Measurements from ENCODE around the gene STK33.

STK33 gene

GRCh38 chr11:8382436-8383053 lies 211.5 kb downstream of the STK33 start:
- Histone ChIP-seq H3K9me3 (ENCODE audit: low read length) (no peaks in the 10 kb centered on the region), H3K36me3 (ENCODE audit: insufficient read depth, low read length) (no peaks in the 10 kb centered on the region), H3K27me3 (ENCODE audit: control insufficient read depth in 1 of 2, insufficient read depth in 2 of 2, low read length in 2 of 2) (no peaks in the 10 kb centered on the region), H3K4me1 (ENCODE audit: insufficient read depth, low read length) (no peaks in the 10 kb centered on the region), H3K9ac (ENCODE audit: low read length) (no peak overlapping the region), H3K27ac (ENCODE audit: low read depth, low read length) (no peak overlapping the region), H3K4me3 (ENCODE audit: low read depth in 1 of 2, low read length in 2 of 2) (no peak overlapping the region)

- no peak overlapping the region for H3K4me3 ChIP-seq (ENCODE audit: low read depth in 1 of 2, low read length in 2 of 2)
- no peaks in the 10 kb centered on the region for H3K9me3 ChIP-seq (ENCODE audit: low read length)
- H3K27me3 ChIP-seq (ENCODE audit: control insufficient read depth in 1 of 2, insufficient read depth in 2 of 2, low read length in 2 of 2), result no peaks in the 10 kb centered on the region
Observed at GRCh38 chr11:8381871-8382396, 212.1 kb downstream of the STK33 start.

GRCh38 chr11:8381343-8381742 lies 212.7 kb downstream of the STK33 start:
- no peak overlapping the region for H3K9ac ChIP-seq (ENCODE audit: low read length)
- H3K27ac ChIP-seq (ENCODE audit: low read depth, low read length), result no peak overlapping the region
- no peaks in the 10 kb centered on the region for H3K9me3 ChIP-seq (ENCODE audit: low read length)
- no peaks in the 10 kb centered on the region for H3K27me3 ChIP-seq (ENCODE audit: control insufficient read depth in 1 of 2, insufficient read depth in 2 of 2, low read length in 2 of 2)
- no peak overlapping the region for H3K4me3 ChIP-seq (ENCODE audit: low read depth in 1 of 2, low read length in 2 of 2)
- H3K4me1 ChIP-seq (ENCODE audit: insufficient read depth, low read length), result no peaks in the 10 kb centered on the region
- no peaks in the 10 kb centered on the region for H3K36me3 ChIP-seq (ENCODE audit: insufficient read depth, low read length)

More at GRCh38 chr11:8381871-8382396, 212.1 kb downstream of the STK33 start:
- H3K27ac ChIP-seq (ENCODE audit: low read depth, low read length), result no peak overlapping the region
- no peak overlapping the region for H3K9ac ChIP-seq (ENCODE audit: low read length)
- H3K4me1 ChIP-seq (ENCODE audit: insufficient read depth, low read length), result no peaks in the 10 kb centered on the region
- no peaks in the 10 kb centered on the region for H3K36me3 ChIP-seq (ENCODE audit: insufficient read depth, low read length)

- Histone ChIP-seq H3K27me3 (ENCODE audit: control insufficient read depth in 1 of 2, insufficient read depth in 2 of 2, low read length in 2 of 2) (no peaks in the 10 kb centered on the region), H3K9ac (ENCODE audit: low read length) (no peak overlapping the region), H3K4me1 (ENCODE audit: insufficient read depth, low read length) (no peaks in the 10 kb centered on the region), H3K9me3 (ENCODE audit: low read length) (no peaks in the 10 kb centered on the region), H3K36me3 (ENCODE audit: insufficient read depth, low read length) (no peaks in the 10 kb centered on the region), H3K4me3 (ENCODE audit: low read depth in 1 of 2, low read length in 2 of 2) (no peak overlapping the region), H3K27ac (ENCODE audit: low read depth, low read length) (no peak overlapping the region)
Observed at GRCh38 chr11:8375932-8376331, 218.1 kb downstream of the STK33 start.

- Histone ChIP-seq H3K9me3 (ENCODE audit: low read length) (no peaks in the 10 kb centered on the region), H3K4me1 (ENCODE audit: insufficient read depth, low read length) (no peaks in the 10 kb centered on the region), H3K4me3 (ENCODE audit: low read depth in 1 of 2, low read length in 2 of 2) (no peak overlapping the region), H3K27ac (ENCODE audit: low read depth, low read length) (no peak overlapping the region), H3K27me3 (ENCODE audit: control insufficient read depth in 1 of 2, insufficient read depth in 2 of 2, low read length in 2 of 2) (no peaks in the 10 kb centered on the region), H3K9ac (ENCODE audit: low read length) (no peak overlapping the region), H3K36me3 (ENCODE audit: insufficient read depth, low read length) (no peaks in the 10 kb centered on the region)
Observed at GRCh38 chr11:8375460-8375859, 218.6 kb downstream of the STK33 start.

GRCh38 chr11:8374716-8375115 lies 219.3 kb downstream of the STK33 start:
- Histone ChIP-seq H3K4me3 (ENCODE audit: low read depth in 1 of 2, low read length in 2 of 2) (no peak overlapping the region), H3K4me1 (ENCODE audit: insufficient read depth, low read length) (no peaks in the 10 kb centered on the region), H3K27me3 (ENCODE audit: control insufficient read depth in 1 of 2, insufficient read depth in 2 of 2, low read length in 2 of 2) (no peaks in the 10 kb centered on the region), H3K36me3 (ENCODE audit: insufficient read depth, low read length) (no peaks in the 10 kb centered on the region), H3K9ac (ENCODE audit: low read length) (no peak overlapping the region), H3K9me3 (ENCODE audit: low read length) (no peaks in the 10 kb centered on the region), H3K27ac (ENCODE audit: low read depth, low read length) (no peak overlapping the region)

- Histone ChIP-seq H3K9ac (ENCODE audit: low read length) (no peak overlapping the region), H3K27me3 (ENCODE audit: control insufficient read depth in 1 of 2, insufficient read depth in 2 of 2, low read length in 2 of 2) (no peaks in the 10 kb centered on the region), H3K4me3 (ENCODE audit: low read depth in 1 of 2, low read length in 2 of 2) (no peak overlapping the region)
Observed at GRCh38 chr11:8373519-8374432, 220.3 kb downstream of the STK33 start.

GRCh38 chr11:8372641-8373381 lies 221.2 kb downstream of the STK33 start:
- Histone ChIP-seq H3K9ac (ENCODE audit: low read length) (no peak overlapping the region), H3K4me1 (ENCODE audit: insufficient read depth, low read length) (no peaks in the 10 kb centered on the region), H3K4me3 (ENCODE audit: low read depth in 1 of 2, low read length in 2 of 2) (no peak overlapping the region), H3K27me3 (ENCODE audit: control insufficient read depth in 1 of 2, insufficient read depth in 2 of 2, low read length in 2 of 2) (no peaks in the 10 kb centered on the region), H3K27ac (ENCODE audit: low read depth, low read length) (no peak overlapping the region), H3K9me3 (ENCODE audit: low read length) (no peaks in the 10 kb centered on the region), H3K36me3 (ENCODE audit: insufficient read depth, low read length) (no peaks in the 10 kb centered on the region)

More at GRCh38 chr11:8373519-8374432, 220.3 kb downstream of the STK33 start:
- H3K27ac ChIP-seq (ENCODE audit: low read depth, low read length), result no peak overlapping the region
- H3K4me1 ChIP-seq (ENCODE audit: insufficient read depth, low read length), result no peaks in the 10 kb centered on the region
- H3K36me3 ChIP-seq (ENCODE audit: insufficient read depth, low read length), result no peaks in the 10 kb centered on the region
- H3K9me3 ChIP-seq (ENCODE audit: low read length), result no peaks in the 10 kb centered on the region

- Histone ChIP-seq H3K9me3 (ENCODE audit: low read length) (no peaks in the 10 kb centered on the region), H3K4me3 (ENCODE audit: low read depth in 1 of 2, low read length in 2 of 2) (no peak overlapping the region), H3K36me3 (ENCODE audit: insufficient read depth, low read length) (no peaks in the 10 kb centered on the region), H3K9ac (ENCODE audit: low read length) (no peak overlapping the region), H3K4me1 (ENCODE audit: insufficient read depth, low read length) (no peaks in the 10 kb centered on the region), H3K27me3 (ENCODE audit: control insufficient read depth in 1 of 2, insufficient read depth in 2 of 2, low read length in 2 of 2) (no peaks in the 10 kb centered on the region), H3K27ac (ENCODE audit: low read depth, low read length) (no peak overlapping the region)
Observed at GRCh38 chr11:8371516-8371884, 222.5 kb downstream of the STK33 start.

GRCh38 chr11:8370812-8371515 lies 223.1 kb downstream of the STK33 start:
- no peak overlapping the region for H3K9ac ChIP-seq (ENCODE audit: low read length)
- H3K36me3 ChIP-seq (ENCODE audit: insufficient read depth, low read length), result no peaks in the 10 kb centered on the region
- H3K4me3 ChIP-seq (ENCODE audit: low read depth in 1 of 2, low read length in 2 of 2), result no peak overlapping the region
- no peaks in the 10 kb centered on the region for H3K9me3 ChIP-seq (ENCODE audit: low read length)
- H3K27me3 ChIP-seq (ENCODE audit: control insufficient read depth in 1 of 2, insufficient read depth in 2 of 2, low read length in 2 of 2), result no peaks in the 10 kb centered on the region
- no peak overlapping the region for H3K27ac ChIP-seq (ENCODE audit: low read depth, low read length)
- no peaks in the 10 kb centered on the region for H3K4me1 ChIP-seq (ENCODE audit: insufficient read depth, low read length)
